H9 (cell line): Measurements from ENCODE around the gene PARD3. TPM values are rescaled to one million over a fixed set of nuclear protein-coding genes. Genes with fewer than 3 reads are reported as not detected.
A peak's percentile ranks its signal among the peaks of the same experiment; 100 is the strongest.

Experiments
- DNase-seq: peaks from one replicate; pipeline ENCODE4 v3.0.0-alpha.2; 2017
- H2AFZ ChIP-seq: one replicate; pipeline ENCODE4 v1.6.1; 2013; ENCODE audit warnings: mild to moderate bottlenecking, low read length, control low read depth, moderate library complexity
- H2AK5ac ChIP-seq: 2 replicates; pipeline ENCODE4 v1.6.1; 2013; ENCODE audit warnings: low read length, control low read depth, mixed read lengths; ENCODE audit not compliant: insufficient read length
- H2BK120ac ChIP-seq: one replicate; pipeline ENCODE4 v1.6.1; 2013; ENCODE audit warnings: low read depth, mild to moderate bottlenecking, low read length, control low read depth, inconsistent platforms; ENCODE audit not compliant: poor library complexity, severe bottlenecking
- H2BK12ac ChIP-seq: 2 replicates; pipeline ENCODE4 v1.6.1; 2013; ENCODE audit warnings: low read length, control low read depth, mixed read lengths, low read depth; ENCODE audit not compliant: insufficient read length
- H2BK15ac ChIP-seq: 2 replicates; pipeline ENCODE4 v1.6.1; 2013; ENCODE audit warnings: low read depth, low read length, control low read depth
- H2BK20ac ChIP-seq: one replicate; pipeline ENCODE4 v1.6.1; 2013; ENCODE audit warnings: low read depth, mild to moderate bottlenecking, low read length, control low read depth, inconsistent platforms; ENCODE audit not compliant: poor library complexity, severe bottlenecking
- H2BK5ac ChIP-seq: 2 replicates; pipeline ENCODE4 v1.6.1; 2013; ENCODE audit warnings: low read length, control low read depth, mixed read lengths; ENCODE audit not compliant: insufficient read length
- H3K14ac ChIP-seq: 2 replicates; pipeline ENCODE4 v1.6.1; 2013; ENCODE audit warnings: low read length, control low read depth; ENCODE audit not compliant: insufficient read depth
- H3K18ac ChIP-seq: 2 replicates; pipeline ENCODE4 v1.6.1; 2013; ENCODE audit warnings: low read depth, mild to moderate bottlenecking, mixed read lengths, low read length, control low read depth; ENCODE audit not compliant: insufficient read length
- H3K23ac ChIP-seq: 2 replicates; pipeline ENCODE4 v1.6.1; 2013; ENCODE audit warnings: low read length, control low read depth, mixed read lengths, low read depth; ENCODE audit not compliant: insufficient read length
- H3K23me2 ChIP-seq: 2 replicates; pipeline ENCODE4 v1.6.1; 2013; ENCODE audit warnings: low read depth, mild to moderate bottlenecking, mixed read lengths, low read length, control low read depth; ENCODE audit not compliant: insufficient read length, poor library complexity, severe bottlenecking
- H3K27ac ChIP-seq: 2 replicates; pipeline ENCODE4 v1.5.1; 2013; ENCODE audit warnings: low read length, control low read depth, mixed read lengths, low read depth; ENCODE audit not compliant: insufficient read length
- H3K27me3 ChIP-seq: 2 replicates; pipeline ENCODE4 v1.6.1; 2013; ENCODE audit warnings: low read length, control low read depth, inconsistent platforms; ENCODE audit not compliant: insufficient read depth
- H3K4ac ChIP-seq: 2 replicates; pipeline ENCODE4 v1.6.1; 2013; ENCODE audit warnings: low read depth, mild to moderate bottlenecking, control low read depth, inconsistent platforms, low read length, moderate library complexity
- H3K4me1 ChIP-seq: 2 replicates; pipeline ENCODE4 v1.6.1; 2013; ENCODE audit warnings: low read length, control low read depth, inconsistent platforms; ENCODE audit not compliant: insufficient read depth
- H3K4me2 ChIP-seq: 2 replicates; pipeline ENCODE4 v1.6.1; 2013; ENCODE audit warnings: low read length, control low read depth, mixed read lengths; ENCODE audit not compliant: insufficient read length, insufficient read depth
- H3K56ac ChIP-seq: 2 replicates; pipeline ENCODE4 v1.6.1; 2013; ENCODE audit warnings: low read depth, mild to moderate bottlenecking, mixed read lengths, low read length, control low read depth; ENCODE audit not compliant: insufficient read length
- H3K79me1 ChIP-seq: 2 replicates; pipeline ENCODE4 v1.6.1; 2013; ENCODE audit warnings: low read depth, mild to moderate bottlenecking, moderate library complexity, low read length, control low read depth, inconsistent platforms; ENCODE audit not compliant: insufficient read depth, poor library complexity, severe bottlenecking
- H3K79me2 ChIP-seq: 2 replicates; pipeline ENCODE4 v1.6.1; 2013; ENCODE audit warnings: low read length, control low read depth, inconsistent platforms; ENCODE audit not compliant: insufficient read depth
- H3K9ac ChIP-seq: 2 replicates; pipeline ENCODE4 v1.6.1; 2013; ENCODE audit warnings: low read length, control low read depth, mixed read lengths; ENCODE audit not compliant: insufficient read length; ENCODE audit errors: extremely low read depth
- H3K9me3 ChIP-seq: one replicate; pipeline ENCODE4 v1.6.1; 2013; ENCODE audit warnings: low read depth, low read length, inconsistent platforms; ENCODE audit not compliant: control insufficient read depth
- H3T11ph ChIP-seq: one replicate; pipeline ENCODE4 v1.6.1; 2013; ENCODE audit warnings: mild to moderate bottlenecking, low read length, control low read depth, inconsistent platforms
- H4K20me1 ChIP-seq: one replicate; pipeline ENCODE4 v1.6.1; 2013; ENCODE audit not compliant: control insufficient read depth, insufficient read length, insufficient read depth
- H4K5ac ChIP-seq: 2 replicates; pipeline ENCODE4 v1.6.1; 2013; ENCODE audit warnings: low read depth, mild to moderate bottlenecking, mixed read lengths, low read length, control low read depth; ENCODE audit not compliant: insufficient read length
- H4K8ac ChIP-seq: replicated peaks from 2 replicates; pipeline ENCODE4 v1.6.1; 2013; ENCODE audit warnings: low read length, control low read depth, mixed read lengths, low read depth; ENCODE audit not compliant: insufficient read length
- H4K91ac ChIP-seq: 2 replicates; pipeline ENCODE4 v1.6.1; 2013; ENCODE audit warnings: low read depth, mild to moderate bottlenecking, moderate library complexity, mixed read lengths, low read length, control low read depth; ENCODE audit not compliant: insufficient read length
- H3K27ac Mint-ChIP-seq, 3 experiments: 2 replicates in 2 of 3; 3 replicates in 1 of 3; pipeline ENCODE4 v1.8.0; 2020 to 2021; ENCODE audit warnings: mixed read lengths in 3 of 3, mild to moderate bottlenecking in 1 of 3, moderate library complexity in 1 of 3
- H3K27me3 Mint-ChIP-seq: 2 replicates; pipeline ENCODE4 v1.8.0; 2021; ENCODE audit warnings: low read depth, mild to moderate bottlenecking, moderate library complexity, mixed read lengths
- H3K36me3 Mint-ChIP-seq, 3 experiments: 2 replicates in 2 of 3; 3 replicates in 1 of 3; pipeline ENCODE4 v1.8.0; 2020 to 2021; ENCODE audit warnings: low read depth in 3 of 3, mixed read lengths in 3 of 3; ENCODE audit not compliant: insufficient read depth in 1 of 3
- H3K4me1 Mint-ChIP-seq, 2 experiments: 2 replicates each; pipeline ENCODE4 v1.8.0; 2020; ENCODE audit warnings: mixed read lengths in 2 of 2
- H3K4me3 Mint-ChIP-seq, 2 experiments: 2 replicates in 1 of 2; 3 replicates in 1 of 2; pipeline ENCODE4 v1.8.0; 2020 to 2021; ENCODE audit warnings: mild to moderate bottlenecking in 2 of 2, mixed read lengths in 2 of 2, moderate library complexity in 1 of 2
- H3K9me3 Mint-ChIP-seq, 2 experiments: 2 replicates in 1 of 2; 3 replicates in 1 of 2; pipeline ENCODE4 v1.8.0; 2020; ENCODE audit warnings: mild to moderate bottlenecking in 2 of 2, mixed read lengths in 2 of 2, moderate library complexity in 1 of 2
- CTCF ChIP-seq: fragments of 200-600 bp; sonication (generic); conservative IDR thresholded peaks from 3 replicates; pipeline ENCODE4 v1.8.0; 2021; ENCODE audit warnings: antibody characterized with exemption, mild to moderate bottlenecking
- WGBS: extraction: QIAGEN DNeasy Blood & Tissue Kit; methylation state at CpG from one replicate; pipeline ENCODE4 v1.1.7; 2013; ENCODE audit warnings: missing lambda C conversion rate, low lambda C conversion rate, mixed read lengths; ENCODE audit not compliant: insufficient read length; ENCODE audit errors: extremely low coverage; 5-methylcytosine and 5-hydroxymethylcytosine counted together
- total RNA-seq: library from RNA; stranded (reverse); gene quantifications from 2 replicates; pipeline ENCODE4 v1.2.1, GENCODE V29; 2021

PARD3 gene
- total RNA-seq, 1 experiment from 2014 or later, result 44.7 TPM

- Histone ChIP-seq H3K4me1 (peaks cover 30% of the 10 kb centered on the region), H2AK5ac (peak overlapping the region; percentile 15), H4K20me1 (no peaks in the 10 kb centered on the region), H3K9me3 (no peaks in the 10 kb centered on the region), H3K23me2 (no peaks in the 10 kb centered on the region), H3K18ac (no peak overlapping the region), H2BK12ac (no peak overlapping the region), H2BK5ac (no peak overlapping the region), H3K23ac (no peak overlapping the region), H4K91ac (no peak overlapping the region), H3K9ac (no peak overlapping the region), H3K79me1 (peaks cover 5% of the 10 kb centered on the region), H3K4ac (no peak overlapping the region), H3K79me2 (peaks cover 6% of the 10 kb centered on the region; the same call in 1 of the 2 replicates), H4K8ac (no peak overlapping the region), H3K27me3 (no peaks in the 10 kb centered on the region), H3K27ac (no peak overlapping the region), H3T11ph (no peak overlapping the region), H2AFZ (no peak overlapping the region), H2BK20ac (no peak overlapping the region), H3K56ac (no peak overlapping the region), H3K4me2 (peak overlapping the region; percentile 36), H2BK120ac (no peak overlapping the region), H4K5ac (no peak overlapping the region), H2BK15ac (no peak overlapping the region), H3K14ac (no peak overlapping the region)
- no peak for TF ChIP-seq CTCF
- no peaks in the 10 kb centered on the region for H3K27me3 Mint-ChIP-seq
- no peaks in the 10 kb centered on the region for H3K9me3 Mint-ChIP-seq
- DNase-seq, result no peak
- WGBS, result no CpG with 5 or more reads among the region's 4 CpGs
- H3K4me3 Mint-ChIP-seq, result no peak overlapping the region
- peak overlapping the region in 1 of 3 experiments; percentile 97; a peak in 1 of 7 replicates for H3K27ac Mint-ChIP-seq
- peaks cover 70 to 72% of the 10 kb centered on the region in 2 experiments for H3K4me1 Mint-ChIP-seq
- no peaks in the 10 kb centered on the region for H3K36me3 Mint-ChIP-seq
Measured at GRCh38 chr10:34653530-34653929, 161.6 kb downstream of the PARD3 start.
